Neutrophil (primary cell): ENCODE data around the gene CFHR3.
"Not testable (repeated sequence)": the region's sequence is repeated elsewhere in the genome, so short reads cannot be mapped to it uniquely, and the experiment has no call there.

Experiments used
- H3K27ac ChIP-seq: fragments of 200-600 bp; sonication (generic); 2 replicates; pipeline ENCODE4 v1.5.1; 2016; ENCODE audit warnings: mild to moderate bottlenecking, moderate library complexity
- H3K27me3 ChIP-seq: fragments of 200-600 bp; sonication (generic); 2 replicates; pipeline ENCODE4 v1.6.0; 2016; ENCODE audit warnings: mild to moderate bottlenecking
- H3K36me3 ChIP-seq: fragments of 200-600 bp; sonication (generic); 2 replicates; pipeline ENCODE4 v1.5.1; 2017
- H3K4me1 ChIP-seq, 2 experiments: fragments of 200-600 bp in 1 of 2; sonication (generic) in 1 of 2; 1 replicate in 1 of 2; 2 replicates in 1 of 2; pipeline versions ENCODE4 v1.5.1 to v1.6.1; 2013 to 2016; ENCODE audit warnings: low read depth in 1 of 2, low read length in 1 of 2, mild to moderate bottlenecking in 1 of 2, moderate library complexity in 1 of 2; ENCODE audit not compliant: control insufficient read depth in 1 of 2, insufficient read depth in 1 of 2
- H3K4me3 ChIP-seq, 2 experiments: fragments of 200-600 bp in 1 of 2; sonication (generic) in 1 of 2; 1 replicate in 1 of 2; 2 replicates in 1 of 2; pipeline ENCODE4 v1.5.1; 2013 to 2016; ENCODE audit warnings: low read depth in 1 of 2, low read length in 1 of 2, mild to moderate bottlenecking in 1 of 2, moderate library complexity in 1 of 2
- H3K9me3 ChIP-seq: fragments of 200-600 bp; sonication (generic); 2 replicates; pipeline ENCODE4 v1.5.1; 2016
- TF ChIP-seq, protein P1 (sequence below): fragments of 200-600 bp; sonication (generic); IDR thresholded peaks from 2 replicates; pipeline ENCODE4 v1.5.1; 2016; ENCODE audit warnings: antibody characterized with exemption

The CFHR3 gene

DNA sequence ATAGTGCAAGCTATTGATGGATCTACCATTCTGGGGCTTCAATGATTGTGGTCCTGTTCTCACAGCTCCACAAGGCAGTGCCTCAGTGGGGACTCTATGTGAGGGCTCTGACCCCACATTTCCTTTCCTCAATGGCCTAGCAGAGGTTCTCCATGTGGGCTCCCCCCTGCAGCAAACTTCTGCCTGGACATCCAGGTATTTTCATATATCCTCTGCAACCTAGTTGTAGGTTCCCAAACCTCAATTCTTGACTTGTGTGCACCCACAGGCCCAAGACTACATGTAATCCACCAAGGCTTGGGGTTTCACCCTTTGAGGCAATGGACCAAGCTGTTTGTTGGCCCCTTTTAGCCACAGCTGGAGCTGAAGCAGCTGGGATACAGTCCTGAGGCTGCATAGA is 35.9 kb upstream of the CFHR3 start:
- TF ChIP-seq, protein P1, sequence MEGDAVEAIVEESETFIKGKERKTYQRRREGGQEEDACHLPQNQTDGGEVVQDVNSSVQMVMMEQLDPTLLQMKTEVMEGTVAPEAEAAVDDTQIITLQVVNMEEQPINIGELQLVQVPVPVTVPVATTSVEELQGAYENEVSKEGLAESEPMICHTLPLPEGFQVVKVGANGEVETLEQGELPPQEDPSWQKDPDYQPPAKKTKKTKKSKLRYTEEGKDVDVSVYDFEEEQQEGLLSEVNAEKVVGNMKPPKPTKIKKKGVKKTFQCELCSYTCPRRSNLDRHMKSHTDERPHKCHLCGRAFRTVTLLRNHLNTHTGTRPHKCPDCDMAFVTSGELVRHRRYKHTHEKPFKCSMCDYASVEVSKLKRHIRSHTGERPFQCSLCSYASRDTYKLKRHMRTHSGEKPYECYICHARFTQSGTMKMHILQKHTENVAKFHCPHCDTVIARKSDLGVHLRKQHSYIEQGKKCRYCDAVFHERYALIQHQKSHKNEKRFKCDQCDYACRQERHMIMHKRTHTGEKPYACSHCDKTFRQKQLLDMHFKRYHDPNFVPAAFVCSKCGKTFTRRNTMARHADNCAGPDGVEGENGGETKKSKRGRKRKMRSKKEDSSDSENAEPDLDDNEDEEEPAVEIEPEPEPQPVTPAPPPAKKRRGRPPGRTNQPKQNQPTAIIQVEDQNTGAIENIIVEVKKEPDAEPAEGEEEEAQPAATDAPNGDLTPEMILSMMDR = no peak
- no peaks in the 10 kb centered on the region for H3K27me3 ChIP-seq
- no peaks in the 10 kb centered on the region for H3K4me1 ChIP-seq
- H3K4me3 ChIP-seq = no peak overlapping the region
- H3K27ac ChIP-seq = no peak overlapping the region
- H3K36me3 ChIP-seq = no peaks in the 10 kb centered on the region
- H3K9me3 ChIP-seq = peaks cover 3% of the 10 kb centered on the region

DNA sequence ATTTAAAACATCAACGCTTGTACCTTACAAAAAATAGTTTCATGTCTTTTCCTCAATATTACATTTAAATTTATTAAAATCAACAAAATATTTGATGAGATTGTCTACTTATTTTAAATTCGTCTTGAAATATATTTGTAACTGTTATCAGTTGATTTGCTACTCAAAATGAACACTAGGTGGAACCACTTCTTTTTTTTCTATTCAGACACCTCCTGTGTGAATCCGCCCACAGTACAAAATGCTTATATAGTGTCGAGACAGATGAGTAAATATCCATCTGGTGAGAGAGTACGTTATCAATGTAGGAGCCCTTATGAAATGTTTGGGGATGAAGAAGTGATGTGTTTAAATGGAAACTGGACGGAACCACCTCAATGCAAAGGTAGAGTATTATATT is 31.4 kb upstream of the CFHR3 start:
- H3K36me3 ChIP-seq, H3K4me1 ChIP-seq, H3K27ac ChIP-seq, H3K4me3 ChIP-seq, H3K9me3 ChIP-seq, H3K27me3 ChIP-seq: not testable (repeated sequence)

DNA sequence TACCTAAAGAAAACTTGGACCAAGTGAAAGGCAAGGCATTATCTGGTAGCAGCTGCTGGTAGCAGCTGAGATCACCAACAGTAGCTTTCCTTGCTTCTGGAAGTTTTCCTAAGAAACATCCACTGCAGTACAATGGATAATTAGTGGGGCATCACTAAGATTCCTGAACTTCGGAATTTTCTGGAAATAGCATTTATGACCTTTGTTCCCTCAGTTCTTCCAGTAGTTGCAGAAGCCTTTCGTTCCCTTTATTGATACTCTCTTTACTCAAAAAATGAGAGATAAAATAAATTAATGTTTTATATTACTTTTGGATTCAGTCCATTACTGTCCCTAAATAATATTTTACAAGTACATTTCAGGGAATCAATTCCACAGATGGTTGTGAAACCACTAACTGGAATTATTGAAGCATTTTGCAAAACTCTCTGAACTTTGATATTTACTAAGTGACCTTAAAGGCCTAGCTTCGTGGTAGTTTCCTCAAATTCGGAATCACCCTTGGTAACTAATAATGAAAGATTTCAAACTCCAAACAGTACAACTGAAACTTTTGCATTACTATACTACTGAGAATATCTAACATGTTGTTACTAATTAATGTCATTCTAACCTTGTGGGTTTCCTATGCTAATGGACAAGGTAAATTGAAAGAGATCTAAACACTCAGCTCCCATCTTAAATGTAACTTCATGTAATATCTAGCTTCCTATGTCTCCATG is 9.5 kb upstream of the CFHR3 start:
- H3K4me1 ChIP-seq, H3K27me3 ChIP-seq, H3K27ac ChIP-seq, H3K9me3 ChIP-seq, H3K4me3 ChIP-seq, H3K36me3 ChIP-seq: not testable (repeated sequence)

DNA sequence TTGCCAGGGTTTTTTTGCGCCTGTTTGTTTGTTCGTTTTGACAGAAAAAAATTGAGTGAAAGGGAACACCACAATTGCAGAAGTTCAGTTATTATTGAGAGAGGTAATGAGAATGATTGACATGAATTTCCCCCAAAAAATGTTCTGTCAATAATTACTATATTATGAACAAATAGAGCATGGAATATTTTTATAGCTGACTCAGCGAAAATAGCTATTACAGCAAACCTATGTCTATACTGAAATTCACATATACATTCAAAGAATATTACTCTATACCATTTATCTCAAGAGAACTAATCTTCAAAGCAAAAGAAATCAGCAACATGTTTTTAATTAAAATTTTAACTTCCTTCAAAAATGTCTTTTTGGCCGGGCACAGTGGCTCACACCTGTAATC is 4.8 kb upstream of the CFHR3 start:
- not testable (repeated sequence) for H3K27ac ChIP-seq, H3K4me3 ChIP-seq, H3K27me3 ChIP-seq, H3K9me3 ChIP-seq, H3K4me1 ChIP-seq, H3K36me3 ChIP-seq

DNA sequence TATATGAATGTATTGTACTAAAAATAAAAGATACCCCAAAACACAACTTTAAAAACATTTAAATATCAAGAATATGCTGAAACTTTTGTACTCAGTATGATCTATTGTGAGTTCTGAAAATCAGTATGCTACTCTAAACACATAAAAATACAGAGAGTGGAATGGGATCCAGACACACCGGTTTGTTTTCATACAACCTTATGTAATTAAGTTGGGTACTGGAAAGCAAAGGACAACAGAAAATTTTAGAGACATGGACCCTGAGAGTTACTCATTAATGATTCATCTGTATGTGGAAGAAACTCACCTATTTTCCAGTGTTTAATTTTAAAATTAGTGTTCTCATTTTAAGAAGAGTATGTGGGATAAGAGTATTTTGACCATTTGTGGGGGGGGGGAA is 927 bp upstream of the CFHR3 start:
- Histone ChIP-seq H3K9me3 (no peaks in the 10 kb centered on the region), H3K27ac (no peak overlapping the region), H3K4me1 (no peaks in the 10 kb centered on the region), H3K4me3 (no peak overlapping the region), H3K27me3 (no peaks in the 10 kb centered on the region), H3K36me3 (no peaks in the 10 kb centered on the region)
- TF ChIP-seq, protein P1 = no peak

DNA sequence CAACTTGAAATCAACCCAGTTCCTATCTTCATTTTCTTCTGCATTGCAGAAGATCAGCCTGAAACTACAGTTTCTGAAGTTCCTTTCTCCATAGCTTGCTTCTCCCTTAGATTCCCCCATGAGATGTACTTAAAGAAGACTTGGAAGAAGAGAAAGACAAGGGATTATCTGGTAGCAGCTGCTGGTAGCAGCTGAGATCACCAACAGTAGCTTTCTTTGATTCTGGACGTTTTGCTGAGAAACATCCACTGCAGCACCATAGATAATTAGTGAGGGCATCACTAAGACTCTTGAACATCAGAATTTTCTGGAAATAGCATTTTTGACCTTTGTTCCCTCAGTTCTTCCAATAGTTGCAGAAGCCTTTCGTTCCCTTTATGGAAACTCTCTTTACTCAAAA is 465 bp upstream of the CFHR3 start:
- Histone ChIP-seq H3K4me3 (no peak overlapping the region), H3K36me3 (no peaks in the 10 kb centered on the region), H3K4me1 (no peaks in the 10 kb centered on the region), H3K27ac (no peak overlapping the region), H3K9me3 (no peaks in the 10 kb centered on the region), H3K27me3 (no peaks in the 10 kb centered on the region)
- TF ChIP-seq, protein P1 = no peak

DNA sequence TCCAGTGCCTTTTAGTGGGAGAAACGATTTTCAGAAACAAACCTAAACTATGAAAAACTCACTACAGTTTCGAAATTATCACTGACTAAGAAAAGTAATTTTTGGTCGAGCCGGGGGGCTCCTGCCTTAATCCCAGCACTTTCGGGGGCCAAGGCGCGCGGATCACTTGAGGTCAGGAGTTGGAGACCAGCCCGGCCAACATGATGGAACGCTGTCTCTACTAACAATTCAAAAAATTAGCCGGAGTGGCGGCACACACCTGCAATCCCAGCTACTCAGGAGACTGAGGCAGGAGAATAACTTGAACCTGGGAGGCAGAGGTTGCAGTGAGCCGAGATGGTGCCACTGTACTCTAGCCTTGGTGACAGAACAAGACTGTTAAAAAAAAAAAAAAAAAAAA is 3.0 kb downstream of the CFHR3 start:
- no peaks in the 10 kb centered on the region for H3K9me3 ChIP-seq
- no peaks in the 10 kb centered on the region for H3K36me3 ChIP-seq
- H3K27me3 ChIP-seq = no peaks in the 10 kb centered on the region
- H3K4me3 ChIP-seq = no peak overlapping the region
- TF ChIP-seq, protein P1 = no peak
- H3K27ac ChIP-seq = no peak overlapping the region
- no peaks in the 10 kb centered on the region for H3K4me1 ChIP-seq
